Neural cell (in vitro differentiated cells): ENCODE results near the gene SLC36A1.

Experiments used
- EP300 ChIP-seq: fragments of 450-650 bp; conservative IDR thresholded peaks from 2 replicates; pipeline ENCODE4 v1.6.1; 2014; ENCODE audit warnings: antibody characterized with exemption, mild to moderate bottlenecking, moderate library complexity; ENCODE audit not compliant: poor library complexity, severe bottlenecking
- EZH2 ChIP-seq: fragments of 200-600, 300-800 bp; shearing (Covaris generic), sonication (generic); IDR thresholded peaks from 2 replicates; pipeline ENCODE4 v1.6.1; 2014; ENCODE audit warnings: antibody characterized with exemption, low read length, borderline replicate concordance, mild to moderate bottlenecking; ENCODE audit not compliant: insufficient read depth, poor library complexity, severe bottlenecking
- MXI1 ChIP-seq: fragments of 450-650 bp; conservative IDR thresholded peaks from 2 replicates; pipeline ENCODE4 v1.6.1; 2014; ENCODE audit warnings: antibody characterized with exemption, mild to moderate bottlenecking; ENCODE audit not compliant: poor library complexity, severe bottlenecking
- POLR2AphosphoS5 ChIP-seq: IDR thresholded peaks from 2 replicates; pipeline ENCODE4 v1.6.1; 2012
- RAD21 ChIP-seq: fragments of 450-650 bp; conservative IDR thresholded peaks from 2 replicates; pipeline ENCODE4 v1.6.1; 2014; ENCODE audit warnings: antibody characterized with exemption, mild to moderate bottlenecking, moderate library complexity
- SMC3 ChIP-seq: fragments of 450-650 bp; conservative IDR thresholded peaks from 2 replicates; pipeline ENCODE4 v1.6.1; 2014; ENCODE audit warnings: antibody characterized with exemption, mild to moderate bottlenecking, moderate library complexity; ENCODE audit not compliant: poor library complexity
- TAF1 ChIP-seq: IDR thresholded peaks from 2 replicates; pipeline ENCODE4 v1.6.1; 2012; ENCODE audit warnings: low read depth
- TF ChIP-seq, protein P1 (sequence below): fragments of 450-650 bp; IDR thresholded peaks from 2 replicates; pipeline ENCODE4 v1.5.1; 2014; ENCODE audit warnings: antibody characterized with exemption, mild to moderate bottlenecking, moderate library complexity; ENCODE audit not compliant: poor library complexity, severe bottlenecking
- TF ChIP-seq, protein P2 (sequence below): IDR thresholded peaks from 2 replicates; pipeline ENCODE4 v1.6.1; 2012; ENCODE audit warnings: borderline replicate concordance

DNA sequence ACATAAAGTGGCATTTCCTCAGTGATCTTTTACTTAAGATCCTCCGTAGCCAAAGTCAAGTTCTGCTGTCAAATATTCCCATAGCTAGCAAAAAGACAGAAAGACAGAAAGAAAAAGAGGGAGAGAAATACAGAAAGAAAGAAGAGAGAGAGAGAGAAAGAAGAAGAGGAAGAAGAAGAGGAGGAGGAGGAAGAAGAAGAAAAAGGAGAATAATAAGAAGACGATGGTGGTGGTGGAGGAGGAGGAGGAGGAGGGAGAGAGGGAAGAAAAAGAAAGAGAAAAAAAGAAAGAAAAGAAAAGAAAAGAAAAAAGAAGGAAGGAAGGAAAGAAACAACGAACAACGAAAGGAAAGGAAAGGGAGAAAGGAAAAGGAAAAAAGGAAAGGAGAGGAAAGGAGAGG, 89.6 kb downstream of the SLC36A1 start:
- TF ChIP-seq, protein P1, sequence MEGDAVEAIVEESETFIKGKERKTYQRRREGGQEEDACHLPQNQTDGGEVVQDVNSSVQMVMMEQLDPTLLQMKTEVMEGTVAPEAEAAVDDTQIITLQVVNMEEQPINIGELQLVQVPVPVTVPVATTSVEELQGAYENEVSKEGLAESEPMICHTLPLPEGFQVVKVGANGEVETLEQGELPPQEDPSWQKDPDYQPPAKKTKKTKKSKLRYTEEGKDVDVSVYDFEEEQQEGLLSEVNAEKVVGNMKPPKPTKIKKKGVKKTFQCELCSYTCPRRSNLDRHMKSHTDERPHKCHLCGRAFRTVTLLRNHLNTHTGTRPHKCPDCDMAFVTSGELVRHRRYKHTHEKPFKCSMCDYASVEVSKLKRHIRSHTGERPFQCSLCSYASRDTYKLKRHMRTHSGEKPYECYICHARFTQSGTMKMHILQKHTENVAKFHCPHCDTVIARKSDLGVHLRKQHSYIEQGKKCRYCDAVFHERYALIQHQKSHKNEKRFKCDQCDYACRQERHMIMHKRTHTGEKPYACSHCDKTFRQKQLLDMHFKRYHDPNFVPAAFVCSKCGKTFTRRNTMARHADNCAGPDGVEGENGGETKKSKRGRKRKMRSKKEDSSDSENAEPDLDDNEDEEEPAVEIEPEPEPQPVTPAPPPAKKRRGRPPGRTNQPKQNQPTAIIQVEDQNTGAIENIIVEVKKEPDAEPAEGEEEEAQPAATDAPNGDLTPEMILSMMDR, result no peak
- TF ChIP-seq RAD21 (no peak), EZH2 (no peak), EP300 (no peak), POLR2AphosphoS5 (no peak), MXI1 (no peak), SMC3 (no peak), TAF1 (no peak)
- TF ChIP-seq, protein P2, sequence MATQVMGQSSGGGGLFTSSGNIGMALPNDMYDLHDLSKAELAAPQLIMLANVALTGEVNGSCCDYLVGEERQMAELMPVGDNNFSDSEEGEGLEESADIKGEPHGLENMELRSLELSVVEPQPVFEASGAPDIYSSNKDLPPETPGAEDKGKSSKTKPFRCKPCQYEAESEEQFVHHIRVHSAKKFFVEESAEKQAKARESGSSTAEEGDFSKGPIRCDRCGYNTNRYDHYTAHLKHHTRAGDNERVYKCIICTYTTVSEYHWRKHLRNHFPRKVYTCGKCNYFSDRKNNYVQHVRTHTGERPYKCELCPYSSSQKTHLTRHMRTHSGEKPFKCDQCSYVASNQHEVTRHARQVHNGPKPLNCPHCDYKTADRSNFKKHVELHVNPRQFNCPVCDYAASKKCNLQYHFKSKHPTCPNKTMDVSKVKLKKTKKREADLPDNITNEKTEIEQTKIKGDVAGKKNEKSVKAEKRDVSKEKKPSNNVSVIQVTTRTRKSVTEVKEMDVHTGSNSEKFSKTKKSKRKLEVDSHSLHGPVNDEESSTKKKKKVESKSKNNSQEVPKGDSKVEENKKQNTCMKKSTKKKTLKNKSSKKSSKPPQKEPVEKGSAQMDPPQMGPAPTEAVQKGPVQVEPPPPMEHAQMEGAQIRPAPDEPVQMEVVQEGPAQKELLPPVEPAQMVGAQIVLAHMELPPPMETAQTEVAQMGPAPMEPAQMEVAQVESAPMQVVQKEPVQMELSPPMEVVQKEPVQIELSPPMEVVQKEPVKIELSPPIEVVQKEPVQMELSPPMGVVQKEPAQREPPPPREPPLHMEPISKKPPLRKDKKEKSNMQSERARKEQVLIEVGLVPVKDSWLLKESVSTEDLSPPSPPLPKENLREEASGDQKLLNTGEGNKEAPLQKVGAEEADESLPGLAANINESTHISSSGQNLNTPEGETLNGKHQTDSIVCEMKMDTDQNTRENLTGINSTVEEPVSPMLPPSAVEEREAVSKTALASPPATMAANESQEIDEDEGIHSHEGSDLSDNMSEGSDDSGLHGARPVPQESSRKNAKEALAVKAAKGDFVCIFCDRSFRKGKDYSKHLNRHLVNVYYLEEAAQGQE, result no peak
